GM19467 (cell line): ENCODE results near the gene GNG7.
"Not testable (repeated sequence)": the region's sequence is repeated elsewhere in the genome, so short reads cannot be mapped to it uniquely, and the experiment has no call there.

Experiments
- ATAC-seq: cut with Tn5 transposase; IDR thresholded peaks from one replicate; pipeline ENCODE4 v1.9.1; 2021; ENCODE audit warnings: mild to moderate bottlenecking, moderate library complexity; ENCODE audit not compliant: unreplicated experiment

The GNG7 gene

DNA sequence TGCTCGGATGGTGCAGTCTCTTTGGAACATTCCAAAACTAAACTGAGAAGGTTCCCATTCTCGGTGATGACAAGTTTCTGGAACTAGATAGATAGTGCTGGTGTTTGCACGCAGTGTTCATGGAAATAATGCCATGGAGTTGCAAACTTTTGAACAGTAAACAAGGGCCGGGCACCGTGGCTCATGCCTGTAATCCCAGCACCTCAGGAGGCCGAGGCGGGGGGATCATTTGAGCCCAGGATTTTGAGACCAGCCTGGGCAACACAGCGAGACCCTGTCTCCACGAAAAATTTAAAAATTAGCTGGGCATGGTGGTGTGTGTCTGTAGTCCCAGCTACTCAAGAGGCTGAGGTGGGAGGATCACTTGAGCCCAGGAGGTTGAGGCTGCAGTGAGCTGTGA lies 95.7 kb downstream of the GNG7 start:
- ATAC-seq, result not testable (repeated sequence)

- not testable (repeated sequence) for ATAC-seq
Measured at GRCh38 chr19:2605889-2606288, 96.6 kb downstream of the GNG7 start.

DNA sequence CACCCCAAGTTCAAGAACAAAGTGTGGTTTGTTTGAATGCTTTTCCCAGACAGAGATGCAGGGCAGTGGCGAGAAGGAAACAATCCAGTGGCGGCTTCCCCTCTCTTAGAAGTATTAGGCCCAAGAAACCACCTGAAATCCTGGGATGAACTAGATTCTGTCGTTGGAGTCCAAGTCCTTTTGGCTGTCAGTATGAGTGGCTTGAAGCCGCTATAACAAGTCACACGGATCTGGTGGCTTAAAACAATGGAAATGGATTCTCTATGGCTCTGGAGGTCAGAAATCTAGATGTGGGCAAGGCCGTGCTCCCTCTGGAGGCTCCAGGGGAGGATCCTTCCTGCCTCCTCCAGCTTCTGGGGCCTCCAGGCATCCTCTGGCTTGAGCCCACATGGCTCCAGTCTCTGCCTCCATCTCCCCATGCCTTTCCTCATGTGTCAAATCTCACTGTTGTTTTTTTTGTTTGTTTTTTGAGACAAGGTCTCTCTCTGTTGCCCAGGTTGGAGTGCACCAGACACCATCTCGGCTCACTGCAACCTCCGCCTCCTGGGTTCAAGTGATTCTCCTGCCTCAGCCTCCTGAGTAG lies 97.7 kb downstream of the GNG7 start:
- ATAC-seq, result no peak

DNA sequence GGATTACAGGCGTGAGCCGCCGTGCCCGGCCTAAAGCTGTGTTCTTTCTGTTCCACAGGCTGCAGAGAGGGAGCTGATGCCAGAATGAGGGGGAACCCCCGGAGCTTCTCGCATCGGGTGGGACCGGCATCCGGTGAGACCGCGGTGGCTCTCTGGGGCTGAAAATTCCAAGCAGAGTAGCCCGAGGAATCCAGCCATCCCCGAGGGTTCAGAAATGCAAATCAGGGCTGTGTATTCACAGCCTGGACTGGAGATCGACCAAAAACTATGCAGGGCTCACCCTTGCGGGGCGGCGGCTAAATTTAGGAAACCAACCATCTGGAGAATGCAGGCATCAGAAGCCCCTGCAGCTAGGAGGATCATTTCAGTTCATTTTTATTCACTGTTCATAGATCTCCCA lies 99.2 kb downstream of the GNG7 start:
- no peak for ATAC-seq

- ATAC-seq, result no peak
Measured at GRCh38 chr19:2602391-2603181, 99.9 kb downstream of the GNG7 start.

DNA sequence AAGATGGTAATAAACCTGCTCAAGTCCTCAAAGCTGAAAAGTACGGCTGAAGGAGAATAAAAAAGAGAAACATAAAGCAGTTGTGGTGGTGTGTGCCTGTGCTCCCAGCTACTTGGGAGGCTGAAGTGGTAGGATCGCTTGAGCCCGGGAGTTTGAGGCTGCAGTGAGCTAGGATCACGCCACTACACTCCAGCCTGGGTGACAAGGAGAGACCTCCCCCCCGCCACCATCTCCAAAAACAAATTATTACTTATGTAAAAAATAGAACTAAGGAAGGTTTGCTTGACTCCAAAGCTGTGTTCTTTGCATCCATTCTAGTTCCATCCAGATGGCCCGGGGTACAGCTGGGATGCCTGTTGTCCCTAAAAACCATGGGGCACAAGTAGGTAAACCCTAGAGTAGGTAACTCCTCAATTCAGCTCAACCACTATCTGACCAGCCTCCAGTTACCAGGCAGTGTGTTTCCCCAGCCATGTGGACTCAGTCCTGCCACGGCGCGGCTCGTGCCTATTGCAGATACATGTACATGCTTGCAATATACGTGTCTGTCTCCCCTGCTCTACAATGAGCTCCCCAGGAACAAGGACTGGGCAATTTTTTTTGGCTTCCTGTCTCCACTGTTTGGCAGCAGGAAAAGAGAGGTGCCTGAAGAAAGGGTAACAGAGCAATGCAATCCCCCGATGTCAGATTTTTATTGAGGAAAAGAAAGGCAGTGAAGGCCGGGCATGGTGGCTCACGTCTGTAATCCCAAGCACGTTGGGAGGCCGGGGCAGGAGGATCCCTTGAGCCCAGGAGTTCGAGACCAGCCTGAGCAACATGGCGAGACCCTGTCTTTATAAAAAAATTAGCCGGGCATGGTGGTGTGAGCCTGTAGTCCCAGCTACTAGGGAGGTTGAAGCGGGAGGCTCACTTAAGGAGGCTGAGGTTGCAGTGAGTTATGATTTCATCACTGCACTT lies 101.3 kb downstream of the GNG7 start:
- no peak for ATAC-seq

DNA sequence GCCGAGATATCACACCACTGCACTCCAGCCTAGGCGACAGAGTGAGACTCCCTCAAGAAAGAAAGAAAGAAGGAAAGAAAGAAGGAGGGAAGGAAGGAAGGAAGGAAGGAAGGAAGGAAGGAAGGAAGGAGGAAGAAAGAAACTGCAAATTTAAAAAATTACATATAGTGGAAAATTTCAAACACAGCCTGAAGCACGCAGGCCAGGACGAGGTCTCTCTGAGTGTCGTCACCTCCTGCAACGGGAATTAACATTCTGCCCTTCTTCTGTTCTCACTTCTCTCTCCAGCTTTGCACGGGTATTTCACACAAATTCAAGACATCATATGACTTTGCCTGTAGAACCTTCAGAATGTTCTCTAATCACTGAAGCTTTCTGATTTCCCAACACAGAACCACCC lies 108.2 kb downstream of the GNG7 start:
- no peak for ATAC-seq

GRCh38 chr19:2592824-2593223 lies 109.7 kb downstream of the GNG7 start:
- ATAC-seq, result no peak

DNA sequence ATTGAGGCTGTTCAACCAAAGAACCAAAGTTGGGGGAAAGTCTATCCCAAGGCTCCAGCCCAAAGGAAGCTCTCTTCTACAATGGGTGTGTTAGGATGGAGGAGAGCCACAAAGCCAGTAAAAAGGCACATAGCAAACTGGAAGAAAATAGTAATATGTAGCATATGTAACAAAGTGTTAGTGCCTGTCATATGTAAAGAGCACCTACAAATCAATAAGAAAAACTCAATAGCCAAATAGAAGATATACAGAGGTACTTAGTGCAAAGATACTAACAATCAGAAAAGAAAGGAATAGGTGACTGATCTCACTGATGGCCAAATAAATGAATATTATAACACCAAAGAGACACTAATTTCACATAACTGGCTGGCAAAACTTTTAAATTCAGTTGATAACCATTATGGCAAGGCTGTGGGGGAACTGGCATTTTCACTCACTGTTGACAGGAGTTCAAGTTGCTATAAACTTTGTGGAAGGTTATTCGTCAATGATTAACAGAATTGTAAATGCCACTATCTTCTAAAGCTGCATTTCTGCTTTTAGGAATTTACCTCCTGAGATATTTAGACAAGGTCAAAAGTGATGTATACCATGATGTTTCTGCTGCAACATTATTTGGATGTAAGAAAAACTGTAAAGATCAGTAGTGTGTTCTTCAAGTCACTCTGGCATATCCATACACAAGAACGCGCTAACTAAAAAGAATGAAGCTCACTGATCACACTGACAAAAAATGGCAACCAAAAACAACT lies 110.8 kb downstream of the GNG7 start:
- ATAC-seq, result no peak

DNA sequence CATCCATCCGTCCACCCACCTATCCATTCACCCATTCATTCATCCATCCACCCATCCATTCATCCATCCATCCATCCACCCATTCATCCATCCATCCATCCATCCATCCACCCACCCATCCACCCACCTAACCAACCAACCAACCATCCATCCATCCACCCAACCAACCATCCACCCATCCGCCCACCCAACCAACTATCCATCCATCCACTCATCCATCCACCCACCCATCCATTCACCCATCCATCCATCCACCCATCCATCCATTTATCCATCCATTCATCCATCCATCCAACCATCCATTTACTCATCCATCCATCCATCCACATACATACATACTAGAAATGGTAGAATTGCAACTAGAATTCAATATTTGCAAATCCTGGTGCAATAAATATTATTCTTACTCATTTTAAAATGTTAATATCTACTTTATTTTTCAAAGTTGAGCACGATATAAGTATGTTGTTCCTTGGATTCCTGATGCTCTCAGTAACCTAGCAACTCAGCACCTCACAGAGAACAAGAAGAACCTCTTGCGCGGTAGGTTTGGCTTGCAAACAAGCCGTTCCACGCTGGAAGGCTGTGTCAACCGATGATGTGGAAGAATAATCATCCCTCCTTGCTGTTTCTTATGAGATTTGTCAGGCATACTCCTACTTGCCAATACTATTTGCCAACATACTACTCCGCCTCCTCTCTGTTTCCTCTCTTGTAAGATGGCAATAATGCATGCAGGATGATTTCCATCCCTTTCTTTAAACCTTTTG lies 111.7 kb downstream of the GNG7 start:
- ATAC-seq, result no peak

GRCh38 chr19:2589441-2589840 lies 113.1 kb downstream of the GNG7 start:
- no peak for ATAC-seq

- ATAC-seq, result no peak
Measured at GRCh38 chr19:2588081-2588777, 114.3 kb downstream of the GNG7 start.

GRCh38 chr19:2587001-2587719 lies 115.3 kb downstream of the GNG7 start:
- ATAC-seq, result no peak

- no peak for ATAC-seq
Measured at GRCh38 chr19:2586196-2586595, 116.3 kb downstream of the GNG7 start.

DNA sequence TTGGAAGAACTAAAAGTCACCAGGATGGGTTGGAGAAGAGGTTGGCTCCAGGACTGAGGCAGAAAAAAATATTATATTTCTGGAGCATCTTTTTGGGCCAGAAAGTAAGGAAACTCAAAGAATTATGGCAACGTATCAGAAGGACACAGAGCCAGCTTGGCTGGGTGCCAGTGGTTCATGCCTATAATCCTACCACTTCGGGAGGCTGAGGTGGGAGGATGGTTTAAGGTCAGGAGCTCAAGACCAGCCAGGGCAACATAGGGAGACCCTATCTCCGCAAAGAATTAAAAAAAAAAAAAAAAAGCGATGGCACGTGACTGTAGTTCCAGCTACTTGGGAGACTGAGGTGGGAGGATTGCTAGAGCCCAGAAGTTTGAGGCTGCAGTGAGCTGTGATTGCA lies 118.5 kb downstream of the GNG7 start:
- ATAC-seq, result no peak

DNA sequence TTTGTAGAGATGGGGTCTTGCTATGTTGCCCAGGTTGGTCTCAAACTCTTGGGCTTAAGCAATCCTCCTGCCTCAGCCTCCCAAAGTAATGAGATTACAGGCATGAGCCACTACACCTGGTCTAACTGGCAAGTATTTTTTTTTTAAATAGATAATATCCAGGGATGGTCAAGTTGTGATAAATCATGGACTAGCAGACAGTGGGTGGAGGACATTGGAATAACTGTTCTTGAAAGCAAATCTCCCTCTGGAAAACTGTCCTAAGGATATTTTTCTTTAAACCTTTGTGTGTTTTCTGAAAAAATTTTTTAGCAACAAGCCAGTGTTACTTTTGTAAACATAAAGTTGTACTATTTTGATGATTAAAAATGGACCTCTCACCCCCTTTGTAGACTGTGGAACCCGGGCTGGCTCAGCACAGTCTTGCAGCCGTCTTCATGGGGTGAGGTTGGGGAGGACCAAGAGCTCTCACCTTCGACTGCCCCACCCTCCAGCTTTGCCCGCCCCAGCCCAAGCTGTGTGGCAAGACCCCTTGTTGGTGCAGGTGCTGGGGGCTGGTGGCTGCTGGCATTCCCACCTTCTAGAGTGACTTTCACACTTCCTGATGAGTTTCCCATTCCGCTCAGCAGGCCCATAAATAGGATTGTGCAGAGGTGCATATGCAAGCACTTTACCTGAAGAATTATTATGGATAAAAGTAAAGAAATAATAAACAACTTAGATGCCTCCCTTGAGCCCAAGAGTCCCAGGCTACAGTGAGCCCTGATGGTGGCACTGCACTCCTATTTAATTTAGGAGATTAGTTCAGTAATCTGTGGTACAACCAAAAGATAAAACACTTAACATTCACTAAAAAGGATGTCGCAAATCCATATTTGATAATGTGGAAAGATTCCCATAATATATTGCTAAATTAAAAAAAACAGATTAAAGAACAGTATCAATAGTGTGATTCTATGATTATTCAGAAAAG lies 119.2 kb downstream of the GNG7 start:
- no peak for ATAC-seq

- not testable (repeated sequence) for ATAC-seq
Measured at GRCh38 chr19:2580396-2580795, 122.1 kb downstream of the GNG7 start.
